Activated T-helper 17 cell treated with anti-CD3 and anti-CD28 coated beads, Interleukin-2, amount 50 U/mL, for 72 hours (primary cell): ENCODE data around the gene SYT7. TPM values are rescaled to one million over a fixed set of nuclear protein-coding genes. Genes with fewer than 3 reads are reported as not detected.

Experiments
- ATAC-seq: fragments of 150-1000 bp; cut with Tn5 transposase; replicated peaks from 2 replicates; pipeline ENCODE4 v1.10.0; 2021; ENCODE audit warnings: mild to moderate bottlenecking, moderate library complexity
- H3K27ac Mint-ChIP-seq: one replicate; pipeline ENCODE4 v1.8.0; 2022; ENCODE audit warnings: mixed read lengths
- H3K27me3 Mint-ChIP-seq: one replicate; pipeline ENCODE4 v1.8.0; 2022; ENCODE audit warnings: mixed read lengths
- H3K36me3 Mint-ChIP-seq: one replicate; pipeline ENCODE4 v1.8.0; 2022; ENCODE audit warnings: low read depth, mild to moderate bottlenecking, mixed read lengths
- H3K4me1 Mint-ChIP-seq: one replicate; pipeline ENCODE4 v1.8.0; 2022; ENCODE audit warnings: mixed read lengths
- H3K4me3 Mint-ChIP-seq: one replicate; pipeline ENCODE4 v1.8.0; 2022; ENCODE audit warnings: mild to moderate bottlenecking, mixed read lengths
- H3K9me3 Mint-ChIP-seq: one replicate; pipeline ENCODE4 v1.8.0; 2022; ENCODE audit warnings: mixed read lengths
- total RNA-seq, 2 donors: library from RNA; stranded (reverse); gene quantifications; one replicate each; pipeline ENCODE4 v1.2.3, GENCODE V29; 2022

SYT7 gene
- total RNA-seq, 2 donors from 2014 or later, result 0.19 TPM; not detected in 1

DNA sequence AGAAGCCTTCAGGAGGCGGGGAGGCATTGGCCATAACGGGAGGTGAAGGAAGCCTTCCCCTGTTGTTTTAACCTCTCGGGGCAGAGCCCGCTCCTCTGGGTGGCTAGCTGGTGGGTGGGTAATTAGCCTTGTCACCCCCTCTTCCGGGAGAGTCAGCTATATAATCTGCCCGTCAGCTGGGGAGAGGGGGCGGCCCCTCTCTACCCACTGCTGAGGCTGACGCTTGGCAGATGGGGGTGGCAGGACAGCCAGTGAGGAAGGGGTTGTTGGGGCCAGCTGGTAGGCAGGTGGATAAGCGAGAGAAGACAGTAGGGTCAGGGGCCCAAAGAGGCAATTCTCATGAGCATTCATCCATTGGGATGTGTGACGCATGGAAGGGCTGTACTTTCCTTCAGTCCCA lies 33.0 kb upstream of the SYT7 start:
- no peaks in the 10 kb centered on the region for H3K4me1 Mint-ChIP-seq
- H3K9me3 Mint-ChIP-seq, result no peaks in the 10 kb centered on the region
- ATAC-seq, result no peak
- no peak overlapping the region for H3K27ac Mint-ChIP-seq
- H3K36me3 Mint-ChIP-seq, result no peaks in the 10 kb centered on the region
- peaks cover 23% of the 10 kb centered on the region for H3K27me3 Mint-ChIP-seq
- H3K4me3 Mint-ChIP-seq, result no peak overlapping the region

DNA sequence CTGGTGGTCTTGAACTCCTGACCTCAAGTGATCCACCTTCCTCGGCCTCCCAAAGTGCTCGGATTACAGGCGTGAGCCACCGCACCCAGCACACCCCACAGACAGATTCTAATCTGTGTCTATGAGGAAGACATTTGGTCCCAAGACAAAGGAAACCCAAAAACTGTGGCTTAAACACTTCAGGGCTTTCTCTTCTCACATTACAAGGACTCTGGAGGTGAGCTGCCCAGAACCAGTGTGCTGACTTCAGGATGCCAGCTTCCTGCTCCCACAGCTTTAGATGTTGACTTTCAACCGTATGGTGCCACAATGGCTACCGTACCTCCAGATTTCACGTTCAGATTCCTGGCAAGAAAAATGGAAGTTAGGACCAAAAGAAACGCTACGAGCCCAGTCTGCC lies 32.2 kb upstream of the SYT7 start:
- H3K36me3 Mint-ChIP-seq, result no peaks in the 10 kb centered on the region
- no peaks in the 10 kb centered on the region for H3K4me1 Mint-ChIP-seq
- no peak overlapping the region for H3K4me3 Mint-ChIP-seq
- peaks cover 20% of the 10 kb centered on the region for H3K27me3 Mint-ChIP-seq
- ATAC-seq, result no peak
- H3K27ac Mint-ChIP-seq, result no peak overlapping the region
- H3K9me3 Mint-ChIP-seq, result no peaks in the 10 kb centered on the region

GRCh38 chr11:61611309-61611708 lies 30.4 kb upstream of the SYT7 start:
- no peak overlapping the region for H3K4me3 Mint-ChIP-seq
- peaks cover 24% of the 10 kb centered on the region for H3K27me3 Mint-ChIP-seq
- no peaks in the 10 kb centered on the region for H3K4me1 Mint-ChIP-seq
- H3K9me3 Mint-ChIP-seq, result no peaks in the 10 kb centered on the region
- no peaks in the 10 kb centered on the region for H3K36me3 Mint-ChIP-seq
- H3K27ac Mint-ChIP-seq, result no peak overlapping the region
- ATAC-seq, result no peak

DNA sequence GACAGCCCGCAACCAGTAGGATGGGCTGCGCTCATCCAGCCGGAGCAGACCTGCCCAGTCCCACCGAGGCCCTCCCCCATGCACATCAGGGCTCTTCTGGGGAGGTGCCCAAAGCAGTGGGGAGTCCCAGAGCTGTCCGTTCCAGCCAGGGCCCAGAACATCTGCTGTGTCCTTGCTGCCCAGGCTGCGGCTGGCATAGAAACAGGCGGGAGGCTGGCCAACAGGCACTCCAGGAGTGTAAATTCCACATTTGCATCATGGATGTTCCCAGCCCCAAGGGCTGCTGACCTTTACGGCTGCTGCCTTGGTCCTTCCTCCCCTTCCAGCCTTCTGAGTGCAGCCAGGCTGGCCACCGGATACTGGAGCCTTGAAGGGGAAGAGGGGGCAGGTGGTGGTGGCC lies 30.0 kb upstream of the SYT7 start:
- Mint-ChIP-seq H3K9me3 (no peaks in the 10 kb centered on the region), H3K36me3 (no peaks in the 10 kb centered on the region), H3K27me3 (peaks cover 25% of the 10 kb centered on the region), H3K4me3 (no peak overlapping the region), H3K4me1 (no peaks in the 10 kb centered on the region), H3K27ac (no peak overlapping the region)
- ATAC-seq, result no peak

DNA sequence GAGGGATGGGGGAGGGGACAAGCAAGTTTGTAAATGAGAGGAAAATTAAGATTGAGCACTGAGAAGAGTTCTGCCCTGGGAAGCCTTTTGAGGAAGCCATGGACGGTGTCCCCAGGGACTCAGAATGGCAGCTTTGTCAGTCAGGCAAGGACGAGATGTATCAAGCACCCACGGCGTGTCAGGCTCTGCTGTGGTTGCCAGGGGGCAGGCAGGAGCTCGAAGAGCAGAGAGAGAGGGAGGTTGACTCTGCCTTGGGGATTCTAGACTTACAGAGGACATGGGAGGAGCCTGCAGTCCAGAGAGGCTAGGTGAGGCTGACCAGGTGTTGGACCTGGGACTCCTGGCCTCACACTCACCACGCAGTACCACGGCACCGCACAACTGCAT lies 29.1 kb upstream of the SYT7 start:
- Mint-ChIP-seq H3K27me3 (peaks cover 30% of the 10 kb centered on the region), H3K36me3 (no peaks in the 10 kb centered on the region), H3K4me1 (no peaks in the 10 kb centered on the region), H3K9me3 (no peaks in the 10 kb centered on the region), H3K4me3 (no peak overlapping the region), H3K27ac (no peak overlapping the region)
- ATAC-seq, result no peak

- Mint-ChIP-seq H3K9me3 (no peaks in the 10 kb centered on the region), H3K4me1 (no peaks in the 10 kb centered on the region), H3K27ac (no peak overlapping the region), H3K4me3 (no peak overlapping the region), H3K36me3 (no peaks in the 10 kb centered on the region), H3K27me3 (peaks cover 30% of the 10 kb centered on the region)
- no peak for ATAC-seq
Observed at GRCh38 chr11:61609000-61609979, 28.4 kb upstream of the SYT7 start.

DNA sequence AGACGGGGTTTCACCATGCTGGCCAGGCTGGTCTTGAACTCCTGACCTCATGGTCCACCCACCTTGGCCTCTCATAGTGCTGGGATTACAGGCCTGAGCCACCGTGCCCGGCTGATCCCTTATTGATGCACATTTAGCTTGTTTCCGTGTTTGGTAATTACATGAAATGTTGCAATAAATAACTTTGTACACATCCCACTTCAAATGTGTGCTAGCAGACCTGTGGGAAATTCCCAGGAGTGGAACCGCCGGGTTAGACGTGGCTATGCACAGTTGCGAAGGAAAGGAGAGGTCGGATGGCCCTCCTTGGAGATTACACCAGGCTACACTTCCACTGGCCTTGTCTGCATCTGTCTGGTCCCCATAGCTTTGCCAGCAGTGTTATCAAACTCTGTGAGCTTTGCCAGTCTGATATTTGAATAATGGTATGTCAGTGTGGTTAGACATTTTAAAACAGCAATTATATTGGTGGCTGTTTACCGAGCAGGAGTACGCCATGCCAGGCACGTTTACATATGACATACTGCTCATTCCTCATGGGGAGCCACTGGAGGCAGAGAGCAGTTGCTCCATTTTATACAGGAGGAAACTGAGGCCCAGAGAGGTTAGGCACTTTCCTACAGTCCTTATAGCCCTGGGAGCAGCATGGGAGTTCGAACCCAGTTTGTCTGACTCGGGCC lies 27.2 kb upstream of the SYT7 start:
- Mint-ChIP-seq H3K27me3 (peaks cover 30% of the 10 kb centered on the region), H3K27ac (no peak overlapping the region), H3K4me1 (no peaks in the 10 kb centered on the region), H3K4me3 (no peak overlapping the region), H3K36me3 (no peaks in the 10 kb centered on the region), H3K9me3 (no peaks in the 10 kb centered on the region)
- ATAC-seq, result no peak

DNA sequence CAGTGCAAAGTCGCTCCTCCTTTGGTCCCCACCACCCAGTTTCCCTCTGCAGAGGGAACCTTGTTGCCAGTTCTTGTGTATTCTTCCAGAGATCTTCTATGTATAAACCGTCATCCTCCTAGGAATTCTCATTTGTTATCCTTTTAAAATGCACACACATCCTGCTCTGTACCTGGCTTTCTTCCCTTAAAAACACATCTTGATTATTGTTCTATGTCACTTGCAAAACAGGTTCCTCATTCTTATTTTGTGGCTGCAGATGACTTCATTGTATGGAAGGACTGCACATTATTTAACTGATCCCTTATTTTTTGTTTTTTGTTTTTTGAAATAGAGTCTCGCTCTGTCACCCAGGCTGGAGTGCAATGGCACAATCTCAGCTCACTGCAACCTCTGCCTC lies 26.6 kb upstream of the SYT7 start:
- Mint-ChIP-seq H3K4me1 (no peaks in the 10 kb centered on the region), H3K9me3 (no peaks in the 10 kb centered on the region), H3K36me3 (no peaks in the 10 kb centered on the region), H3K27ac (no peak overlapping the region), H3K27me3 (peaks cover 30% of the 10 kb centered on the region), H3K4me3 (no peak overlapping the region)
- ATAC-seq, result no peak

DNA sequence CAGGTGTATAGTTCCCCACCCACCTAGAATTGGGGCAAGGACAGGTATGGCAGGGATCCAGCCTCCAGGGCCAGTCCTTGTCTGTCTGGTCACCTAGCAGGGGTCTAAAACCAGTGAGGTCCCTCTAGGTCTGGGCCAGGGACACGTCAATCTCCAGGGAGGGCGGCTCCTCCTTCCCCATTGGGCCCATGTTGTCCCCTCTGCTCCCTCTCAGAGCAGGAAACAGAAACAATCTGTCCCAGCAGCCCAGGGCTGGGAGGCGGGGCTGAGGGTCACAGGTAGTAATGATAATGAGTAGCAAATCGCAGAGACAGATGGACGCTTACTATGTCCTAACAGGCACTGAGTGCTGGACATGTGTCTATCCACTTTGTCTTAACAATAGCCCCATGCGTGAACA lies 22.8 kb upstream of the SYT7 start:
- ATAC-seq, result no peak
- no peaks in the 10 kb centered on the region for H3K4me1 Mint-ChIP-seq
- H3K9me3 Mint-ChIP-seq, result no peaks in the 10 kb centered on the region
- H3K36me3 Mint-ChIP-seq, result no peaks in the 10 kb centered on the region
- no peak overlapping the region for H3K4me3 Mint-ChIP-seq
- H3K27ac Mint-ChIP-seq, result no peak overlapping the region
- H3K27me3 Mint-ChIP-seq, result peaks cover 20% of the 10 kb centered on the region

- no peaks in the 10 kb centered on the region for H3K4me1 Mint-ChIP-seq
- H3K4me3 Mint-ChIP-seq, result no peak overlapping the region
- no peaks in the 10 kb centered on the region for H3K9me3 Mint-ChIP-seq
- no peak for ATAC-seq
- H3K27ac Mint-ChIP-seq, result no peak overlapping the region
- no peaks in the 10 kb centered on the region for H3K36me3 Mint-ChIP-seq
- peaks cover 23% of the 10 kb centered on the region for H3K27me3 Mint-ChIP-seq
Observed at GRCh38 chr11:61602775-61603569, 22.1 kb upstream of the SYT7 start.

DNA sequence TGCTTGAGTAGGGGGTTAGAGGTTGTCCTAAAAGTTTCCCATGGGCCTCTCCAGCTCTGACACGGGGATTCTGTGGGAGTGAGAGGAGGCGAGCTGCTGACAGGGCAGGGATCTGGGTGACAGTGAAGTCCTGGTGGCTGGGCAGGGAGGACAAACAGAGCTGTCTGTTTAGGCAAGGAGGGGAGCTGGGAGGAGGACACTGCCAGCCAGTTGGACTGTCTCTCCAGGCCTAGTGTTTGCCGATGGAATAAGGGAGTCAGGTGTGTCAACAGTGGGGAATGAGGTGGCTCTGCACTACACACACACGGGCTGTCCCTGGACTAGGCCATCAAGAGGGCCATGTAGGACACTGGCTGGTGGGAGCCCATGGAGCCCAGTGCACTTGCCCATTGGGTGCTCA lies 20.6 kb upstream of the SYT7 start:
- Mint-ChIP-seq H3K4me3 (no peak overlapping the region), H3K27ac (no peak overlapping the region), H3K27me3 (peaks cover 26% of the 10 kb centered on the region), H3K36me3 (no peaks in the 10 kb centered on the region), H3K4me1 (no peaks in the 10 kb centered on the region), H3K9me3 (no peaks in the 10 kb centered on the region)
- no peak for ATAC-seq

DNA sequence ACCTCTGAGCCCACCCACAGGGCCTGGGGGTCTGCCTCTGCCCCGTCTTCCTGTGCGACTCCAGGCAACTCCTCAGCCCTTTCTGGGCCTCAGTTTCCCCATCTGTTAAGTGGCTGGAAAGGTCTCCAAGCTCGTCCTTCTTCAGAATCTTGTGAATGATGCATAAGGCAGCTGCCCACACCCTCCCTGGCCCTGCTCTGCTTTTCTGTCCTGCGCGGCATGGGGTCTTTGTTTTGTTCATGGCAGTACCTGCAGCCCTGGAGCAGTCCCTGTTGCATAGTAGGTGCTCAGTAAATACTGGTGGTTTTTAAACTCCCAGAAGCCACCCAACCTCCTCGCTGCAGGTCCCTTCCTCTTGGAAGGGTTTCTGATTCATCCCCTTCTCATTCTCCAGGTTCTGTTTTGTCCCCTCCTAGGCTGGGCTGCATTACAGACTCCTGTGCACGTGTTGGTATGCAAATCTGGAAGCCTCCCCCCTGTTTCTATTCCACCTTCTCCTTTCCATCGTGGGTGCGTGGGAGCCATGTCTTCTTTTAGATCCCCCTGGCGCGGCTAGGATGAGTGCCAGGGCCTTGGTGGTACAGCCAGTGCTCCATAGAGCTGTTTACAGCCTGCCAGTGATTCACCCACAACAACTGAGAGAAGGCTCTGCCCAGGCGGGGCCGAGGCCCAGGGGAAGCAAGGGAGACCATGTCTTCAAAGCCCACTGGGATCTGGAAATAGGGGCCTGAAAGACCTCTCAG lies 19.3 kb upstream of the SYT7 start:
- Mint-ChIP-seq H3K27me3 (peaks cover 21% of the 10 kb centered on the region), H3K27ac (no peak overlapping the region), H3K4me3 (no peak overlapping the region), H3K4me1 (no peaks in the 10 kb centered on the region), H3K36me3 (no peaks in the 10 kb centered on the region), H3K9me3 (no peaks in the 10 kb centered on the region)
- ATAC-seq, result no peak

DNA sequence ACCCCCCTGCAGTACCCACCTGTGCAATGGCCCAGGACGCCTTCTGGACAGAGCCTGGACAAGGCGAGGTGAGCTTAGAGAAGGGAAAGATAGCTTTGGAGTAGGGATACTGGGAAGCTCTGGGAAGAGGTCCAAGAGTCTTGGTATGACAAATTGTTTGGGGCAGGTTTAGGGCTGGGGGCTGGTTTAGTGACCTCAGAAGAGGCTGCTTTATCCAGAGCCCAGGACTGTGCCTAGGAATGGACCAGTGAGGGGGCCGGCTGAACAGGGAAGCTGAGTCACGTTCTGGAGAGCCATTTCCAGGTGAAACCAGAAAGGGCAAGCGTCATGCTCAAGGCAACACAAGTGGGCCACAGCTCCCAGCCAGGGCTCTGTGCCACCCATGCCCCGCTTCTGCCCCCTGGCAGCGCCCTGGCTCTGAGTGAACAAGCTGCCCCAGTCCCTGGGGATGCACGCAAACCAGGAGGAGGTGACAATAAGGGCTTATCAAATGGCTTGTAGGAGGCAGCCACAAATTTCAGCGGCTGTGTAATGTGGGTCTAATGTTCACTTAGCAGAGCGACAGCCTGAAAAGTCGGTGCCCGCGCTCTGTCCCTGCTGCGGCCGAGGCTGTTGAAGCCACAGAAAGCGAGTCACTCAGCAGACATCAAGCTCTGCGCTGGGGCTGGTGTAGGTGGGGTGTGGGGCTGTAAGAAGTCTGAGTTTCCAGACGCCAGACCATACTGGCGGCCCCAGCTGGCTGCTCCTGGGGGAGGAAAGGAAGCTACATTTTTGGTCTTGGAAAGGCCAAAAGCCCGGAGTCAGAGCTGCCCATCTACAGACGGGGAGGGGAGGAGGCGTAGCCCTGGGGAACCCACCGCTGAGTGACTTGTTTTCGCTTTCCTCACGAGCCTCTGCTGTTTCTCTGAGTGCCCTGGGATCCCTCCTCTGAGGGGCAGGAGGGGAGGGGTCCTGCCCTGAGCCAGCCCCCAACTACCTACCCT lies 18.3 kb upstream of the SYT7 start:
- Mint-ChIP-seq H3K4me1 (no peaks in the 10 kb centered on the region), H3K27ac (no peak overlapping the region), H3K9me3 (no peaks in the 10 kb centered on the region), H3K4me3 (no peak overlapping the region), H3K36me3 (no peaks in the 10 kb centered on the region), H3K27me3 (peaks cover 24% of the 10 kb centered on the region)
- ATAC-seq, result no peak
